ENCODE data around the gene CACNA1A. TPM values are rescaled to one million over a fixed set of nuclear protein-coding genes. Genes with fewer than 3 reads are reported as not detected.

Gene CACNA1A
- total and polyA plus RNA-seq, 2 of the 4 experiments (the other 2 are of a cell fraction) = 5.9 to 15.0 TPM

DNA sequence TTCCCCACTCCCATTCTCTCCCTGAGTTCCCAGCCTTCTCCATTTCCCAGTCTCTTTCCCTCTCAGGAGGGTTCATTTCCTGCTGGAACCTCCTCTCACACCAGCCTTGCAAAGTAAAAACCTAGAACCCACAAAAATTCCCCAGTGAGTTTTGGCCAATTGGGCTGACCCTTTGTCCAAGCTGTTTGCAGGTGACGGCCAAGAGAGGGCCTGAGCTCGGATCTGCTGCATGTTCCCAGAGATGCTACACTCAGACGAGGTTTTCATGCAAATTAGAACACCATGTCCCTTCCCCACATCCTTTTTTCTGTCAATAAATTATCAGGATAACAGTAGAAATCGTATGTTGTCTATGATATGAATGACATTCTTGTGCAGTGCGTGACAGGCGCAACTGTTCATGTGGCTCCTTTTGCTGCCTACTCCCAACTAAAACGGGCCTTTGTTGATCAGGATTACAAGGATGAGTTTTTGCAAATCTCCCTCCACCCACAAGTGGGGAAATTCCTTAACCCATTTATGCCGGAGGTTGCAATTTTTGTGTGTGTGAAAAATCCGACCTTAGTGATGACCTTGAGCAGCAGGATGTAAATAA is 149.5 kb downstream of the CACNA1A start:
- Histone ChIP-seq H4K5ac (ENCODE audit: low read depth, low read length) (no peak overlapping the region), H2AK5ac (ENCODE audit: low read depth, low read length) (no peak overlapping the region), H4K91ac (ENCODE audit: insufficient read depth, low read depth, low read length) (no peak overlapping the region), H2BK15ac (ENCODE audit: low read depth, low read length) (no peak overlapping the region), H2BK20ac (ENCODE audit: low read depth, low read length) (no peak overlapping the region), H3K9ac (ENCODE audit: low read depth, low read length) (no peak overlapping the region), H4K20me1 (ENCODE audit: insufficient read depth, low read length) (no peaks in the 10 kb centered on the region), H2BK5ac (ENCODE audit: low read depth, low read length, poor library complexity, severe bottlenecking) (no peak overlapping the region), H3K4me1 (ENCODE audit: control insufficient read depth, insufficient read depth, low read length) (no peaks in the 10 kb centered on the region), H3K27me3 (ENCODE audit: control insufficient read depth, insufficient read depth, low read length) (peaks cover 1% of the 10 kb centered on the region; the same call in 1 of the 2 replicates), H3K79me1 (ENCODE audit: low read depth in 1 of 2, low read length in 2 of 2) (no peaks in the 10 kb centered on the region), H3K56ac (ENCODE audit: extremely low read depth, insufficient read depth, low read length) (no peak overlapping the region), H3K9me3 (ENCODE audit: control insufficient read depth, insufficient read depth, low read length) (peaks cover 5% of the 10 kb centered on the region), H3K4ac (ENCODE audit: low read depth, low read length) (no peak overlapping the region), H3K23ac (ENCODE audit: low read depth, low read length) (no peak overlapping the region), H3K14ac (replicated peaks; ENCODE audit: low read depth, low read length) (no peak overlapping the region), H3K4me2 (ENCODE audit: low read depth, low read length) (no peak overlapping the region), H3K4me3 (ENCODE audit: insufficient read depth, low read depth, low read length) (no peak overlapping the region), H4K8ac (ENCODE audit: low read depth in 2 of 2, low read length in 2 of 2) (no peak overlapping the region), H2BK120ac (ENCODE audit: low read depth, low read length) (no peak overlapping the region), H3K18ac (ENCODE audit: low read depth, low read length) (no peak overlapping the region), H2AFZ (replicated peaks; ENCODE audit: low read length, poor library complexity) (no peak overlapping the region), H3K36me3 (ENCODE audit: control insufficient read depth, insufficient read depth, low read length) (peaks cover 5% of the 10 kb centered on the region; the same call in 1 of the 2 replicates), H3K9me1 (ENCODE audit: insufficient read depth, low read length) (no peaks in the 10 kb centered on the region), H3K27ac (ENCODE audit: insufficient read depth, low read length) (no peak overlapping the region), H2AK9ac (replicated peaks; ENCODE audit: low read depth, low read length, poor library complexity) (no peak overlapping the region)
- CTCF ChIA-PET = no interaction called here
- BruUV-seq (replicated peaks) = no TSS peak
- ATAC-seq (ENCODE audit: low read depth) (no peak), DNase-seq (no peak)
- in situ Hi-C loops (cut with MboI; ENCODE audit: low sequenced_read_pairs) = no loop called here
- intact Hi-C loops (cut with micrococcal nuclease) = no loop called here
- no peak for TF ChIP-seq SMC3 (IDR thresholded peaks at IDR 0.05; ENCODE audit: low read depth, low read length)
- TF ChIP-seq MXI1 (IDR thresholded peaks at IDR 0.05; ENCODE audit: borderline replicate concordance, low read depth, low read length) = no peak
- POLR2A ChIA-PET (ENCODE audit: unreplicated experiment) = no interaction called here
- no CpG with 5 or more reads among the region's 9 CpGs for WGBS, 2 experiments (ENCODE audit: extremely low coverage in 2 of 2, insufficient read length in 1 of 2)
- dilution Hi-C loops (cut with HindIII; ENCODE audit: low sequenced_read_pairs, unreplicated experiment) = no loop called here

Measured in IMR-90 (cell line).